Measurements from ENCODE around the gene HIGD1C.

GRCh38 chr12:50990791-50991190, 38.4 kb downstream of the HIGD1C start:
- TF ChIP-seq, protein P1, sequence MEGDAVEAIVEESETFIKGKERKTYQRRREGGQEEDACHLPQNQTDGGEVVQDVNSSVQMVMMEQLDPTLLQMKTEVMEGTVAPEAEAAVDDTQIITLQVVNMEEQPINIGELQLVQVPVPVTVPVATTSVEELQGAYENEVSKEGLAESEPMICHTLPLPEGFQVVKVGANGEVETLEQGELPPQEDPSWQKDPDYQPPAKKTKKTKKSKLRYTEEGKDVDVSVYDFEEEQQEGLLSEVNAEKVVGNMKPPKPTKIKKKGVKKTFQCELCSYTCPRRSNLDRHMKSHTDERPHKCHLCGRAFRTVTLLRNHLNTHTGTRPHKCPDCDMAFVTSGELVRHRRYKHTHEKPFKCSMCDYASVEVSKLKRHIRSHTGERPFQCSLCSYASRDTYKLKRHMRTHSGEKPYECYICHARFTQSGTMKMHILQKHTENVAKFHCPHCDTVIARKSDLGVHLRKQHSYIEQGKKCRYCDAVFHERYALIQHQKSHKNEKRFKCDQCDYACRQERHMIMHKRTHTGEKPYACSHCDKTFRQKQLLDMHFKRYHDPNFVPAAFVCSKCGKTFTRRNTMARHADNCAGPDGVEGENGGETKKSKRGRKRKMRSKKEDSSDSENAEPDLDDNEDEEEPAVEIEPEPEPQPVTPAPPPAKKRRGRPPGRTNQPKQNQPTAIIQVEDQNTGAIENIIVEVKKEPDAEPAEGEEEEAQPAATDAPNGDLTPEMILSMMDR (conservative IDR thresholded peaks at IDR 0.05) = no peak
- TF ChIP-seq EZH2 (IDR thresholded peaks at IDR 0.05; ENCODE audit: low read depth) = no peak
